Ascending aorta (tissue), 2 donors: ENCODE measurements around the gene CNTN5. TPM values are rescaled to one million over a fixed set of nuclear protein-coding genes. Genes with fewer than 3 reads are reported as not detected.

ENCODE experiments used
- DNase-seq, 2 donors: peaks; one replicate each; pipeline ENCODE4 v3.0.0-alpha.2; 2019; ENCODE audit warnings: low spot score in 2 of 2
- H3K27ac ChIP-seq, 2 donors: fragments of 200-600 bp; sonication (generic); one replicate each; pipeline ENCODE4 v1.5.1; 2016 to 2017; ENCODE audit warnings: mild to moderate bottlenecking in 1 of 2
- H3K27me3 ChIP-seq: fragments of 200-600 bp; sonication (generic); one replicate; pipeline ENCODE4 v1.5.1; 2017
- H3K36me3 ChIP-seq, 2 donors: fragments of 200-600 bp; sonication (generic); one replicate each; pipeline ENCODE4 v1.5.1; 2016
- H3K4me1 ChIP-seq, 2 donors: fragments of 200-600 bp; sonication (generic); one replicate each; pipeline ENCODE4 v1.5.1; 2016 to 2017; ENCODE audit warnings: mild to moderate bottlenecking in 1 of 2
- H3K4me3 ChIP-seq, 2 donors: fragments of 200-600 bp; sonication (generic); one replicate each; pipeline ENCODE4 v1.5.1; 2016 to 2017; ENCODE audit warnings: mild to moderate bottlenecking in 1 of 2
- H3K9me3 ChIP-seq, 2 donors: fragments of 200-600 bp; sonication (generic); one replicate each; pipeline ENCODE4 v1.5.1; 2016
- CTCF ChIP-seq, 3 experiments: fragments of 200-600 bp in 2 of 3; fragments of 450-650 bp in 1 of 3; sonication (generic) in 2 of 3; IDR thresholded peaks; one replicate each; pipeline ENCODE4 v1.5.1; 2016 to 2019; ENCODE audit warnings: antibody characterized with exemption in 3 of 3, mild to moderate bottlenecking in 1 of 3, moderate library complexity in 1 of 3
- intact Hi-C: fragments of 100-400 bp; cut with DNase I; formaldehyde crosslinking; loops from one replicate; pipeline ENCODE4 v1.15.1; 2023
- total RNA-seq: library from RNA; depleted of rRNA; stranded (reverse); fragments of >200 nt; gene quantifications from one replicate; pipeline ENCODE4 v1.1.0, GENCODE V29; 2016

CNTN5 gene
- total RNA-seq, 1 donor from 2014 or later = 3.6 TPM

GRCh38 chr11:100359281-100359680 lies 1338.5 kb downstream of the CNTN5 start:
- H3K27me3 ChIP-seq = no peaks in the 10 kb centered on the region
- peaks cover 0 to 4% of the 10 kb centered on the region in 2 donors for H3K9me3 ChIP-seq
- H3K4me1 ChIP-seq = no peaks in the 10 kb centered on the region
- no peak for DNase-seq
- intact Hi-C loops = no loop called here
- H3K27ac ChIP-seq = no peak overlapping the region
- H3K36me3 ChIP-seq = no peaks in the 10 kb centered on the region
- no peak overlapping the region for H3K4me3 ChIP-seq
- no peak for TF ChIP-seq CTCF (IDR thresholded peaks at IDR 0.05)

GRCh38 chr11:100367892-100368291 lies 1347.1 kb downstream of the CNTN5 start:
- intact Hi-C loops = no loop called here
- H3K4me3 ChIP-seq = no peak overlapping the region
- no peaks in the 10 kb centered on the region for H3K4me1 ChIP-seq
- no peak overlapping the region for H3K27ac ChIP-seq
- TF ChIP-seq CTCF (IDR thresholded peaks at IDR 0.05) = no peak
- no peak for DNase-seq
- no peaks in the 10 kb centered on the region for H3K9me3 ChIP-seq
- no peaks in the 10 kb centered on the region for H3K27me3 ChIP-seq
- H3K36me3 ChIP-seq = no peaks in the 10 kb centered on the region

- no peaks in the 10 kb centered on the region for H3K27me3 ChIP-seq
- no peak overlapping the region for H3K27ac ChIP-seq
- no peak overlapping the region for H3K4me3 ChIP-seq
- H3K4me1 ChIP-seq = no peaks in the 10 kb centered on the region
- no peak for TF ChIP-seq CTCF (IDR thresholded peaks at IDR 0.05)
- H3K9me3 ChIP-seq = no peaks in the 10 kb centered on the region
- no peaks in the 10 kb centered on the region for H3K36me3 ChIP-seq
- no peak for DNase-seq
- intact Hi-C loops = no loop called here
Measured at GRCh38 chr11:100383357-100383865, 1362.7 kb downstream of the CNTN5 start.

GRCh38 chr11:100396266-100396665 lies 1375.5 kb downstream of the CNTN5 start:
- H3K27ac ChIP-seq = no peak overlapping the region
- H3K27me3 ChIP-seq = no peaks in the 10 kb centered on the region
- no peak for DNase-seq
- H3K4me1 ChIP-seq = no peaks in the 10 kb centered on the region
- intact Hi-C loops = no loop called here
- H3K4me3 ChIP-seq = no peak overlapping the region
- no peaks in the 10 kb centered on the region for H3K36me3 ChIP-seq
- no peak for TF ChIP-seq CTCF (IDR thresholded peaks at IDR 0.05)
- no peaks in the 10 kb centered on the region for H3K9me3 ChIP-seq

GRCh38 chr11:100397401-100397800 lies 1376.7 kb downstream of the CNTN5 start:
- Histone ChIP-seq H3K27ac (no peak overlapping the region), H3K36me3 (no peaks in the 10 kb centered on the region), H3K4me1 (no peaks in the 10 kb centered on the region), H3K27me3 (no peaks in the 10 kb centered on the region), H3K4me3 (no peak overlapping the region), H3K9me3 (no peaks in the 10 kb centered on the region)
- no peak for DNase-seq
- intact Hi-C loops = no loop called here
- TF ChIP-seq CTCF (IDR thresholded peaks at IDR 0.05) = no peak

- Histone ChIP-seq H3K27me3 (no peaks in the 10 kb centered on the region), H3K36me3 (no peaks in the 10 kb centered on the region), H3K27ac (no peak overlapping the region), H3K9me3 (no peaks in the 10 kb centered on the region), H3K4me1 (no peaks in the 10 kb centered on the region), H3K4me3 (no peak overlapping the region)
- intact Hi-C loops = no loop called here
- TF ChIP-seq CTCF (IDR thresholded peaks at IDR 0.05) = no peak
- no peak for DNase-seq
Measured at GRCh38 chr11:100403816-100404215, 1383.1 kb downstream of the CNTN5 start.
